ENCODE results near the gene FADS2.

The FADS2 gene

DNA sequence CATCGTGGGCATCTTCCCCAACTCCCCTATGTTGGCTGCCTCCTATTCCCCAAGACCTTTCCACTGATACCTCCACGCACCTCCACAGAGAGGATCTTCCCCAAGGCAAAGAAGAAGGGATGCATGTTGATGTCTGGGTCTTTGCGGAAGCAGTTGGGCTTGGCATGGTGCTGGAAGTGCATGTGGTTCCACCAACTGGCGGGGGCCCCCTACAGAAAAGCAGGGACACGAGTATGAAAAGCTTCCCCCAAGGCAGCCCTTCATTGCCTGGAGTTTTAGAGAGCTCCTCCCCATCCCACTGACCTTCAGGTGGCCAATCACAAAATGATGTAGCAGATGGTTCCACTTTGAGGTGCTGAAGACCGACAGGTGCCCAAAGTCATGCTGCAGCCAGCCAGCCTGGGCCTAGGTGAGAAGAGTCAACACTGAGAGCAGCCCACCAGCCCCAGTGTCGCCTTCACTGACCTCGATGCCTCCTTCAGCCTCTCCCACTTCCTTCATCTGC lies 17.4 kb upstream of the FADS2 start:
- H3K27ac ChIP-seq: no peak overlapping the region
- TF ChIP-seq, protein P1, sequence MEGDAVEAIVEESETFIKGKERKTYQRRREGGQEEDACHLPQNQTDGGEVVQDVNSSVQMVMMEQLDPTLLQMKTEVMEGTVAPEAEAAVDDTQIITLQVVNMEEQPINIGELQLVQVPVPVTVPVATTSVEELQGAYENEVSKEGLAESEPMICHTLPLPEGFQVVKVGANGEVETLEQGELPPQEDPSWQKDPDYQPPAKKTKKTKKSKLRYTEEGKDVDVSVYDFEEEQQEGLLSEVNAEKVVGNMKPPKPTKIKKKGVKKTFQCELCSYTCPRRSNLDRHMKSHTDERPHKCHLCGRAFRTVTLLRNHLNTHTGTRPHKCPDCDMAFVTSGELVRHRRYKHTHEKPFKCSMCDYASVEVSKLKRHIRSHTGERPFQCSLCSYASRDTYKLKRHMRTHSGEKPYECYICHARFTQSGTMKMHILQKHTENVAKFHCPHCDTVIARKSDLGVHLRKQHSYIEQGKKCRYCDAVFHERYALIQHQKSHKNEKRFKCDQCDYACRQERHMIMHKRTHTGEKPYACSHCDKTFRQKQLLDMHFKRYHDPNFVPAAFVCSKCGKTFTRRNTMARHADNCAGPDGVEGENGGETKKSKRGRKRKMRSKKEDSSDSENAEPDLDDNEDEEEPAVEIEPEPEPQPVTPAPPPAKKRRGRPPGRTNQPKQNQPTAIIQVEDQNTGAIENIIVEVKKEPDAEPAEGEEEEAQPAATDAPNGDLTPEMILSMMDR (IDR thresholded peaks at IDR 0.05; ENCODE audit: low read depth, low read length): no peak
- no peaks in the 10 kb centered on the region for H3K9me3 ChIP-seq (ENCODE audit: severe bottlenecking)
- no peak overlapping the region for H3K4me3 ChIP-seq (ENCODE audit: low read depth, low read length)
- DNase-seq: no peak
- H3K27me3 ChIP-seq (ENCODE audit: insufficient read depth, low read depth, severe bottlenecking): no peaks in the 10 kb centered on the region
- H3K36me3 ChIP-seq: peaks cover 92% of the 10 kb centered on the region

DNA sequence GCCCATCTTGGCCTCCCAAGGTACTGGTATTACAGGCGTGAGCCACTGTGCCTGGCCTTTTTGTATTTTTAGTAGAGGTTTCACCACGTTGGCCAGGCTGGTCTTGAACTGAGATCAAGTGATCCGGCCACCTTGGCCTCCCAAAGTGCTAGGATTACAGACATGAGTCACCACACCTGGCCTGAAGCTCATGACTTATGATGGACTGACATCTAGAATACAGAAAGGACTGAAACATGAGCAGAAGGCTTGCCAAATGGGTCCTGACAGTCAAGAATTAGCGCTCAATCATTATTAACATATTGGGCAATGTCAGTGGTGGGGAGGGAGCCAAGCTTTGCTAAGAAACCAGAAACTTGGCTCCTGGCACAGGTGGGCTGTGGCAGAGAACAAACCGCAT lies 16.3 kb upstream of the FADS2 start:
- TF ChIP-seq, protein P1 (IDR thresholded peaks at IDR 0.05; ENCODE audit: low read depth, low read length): no peak

DNA sequence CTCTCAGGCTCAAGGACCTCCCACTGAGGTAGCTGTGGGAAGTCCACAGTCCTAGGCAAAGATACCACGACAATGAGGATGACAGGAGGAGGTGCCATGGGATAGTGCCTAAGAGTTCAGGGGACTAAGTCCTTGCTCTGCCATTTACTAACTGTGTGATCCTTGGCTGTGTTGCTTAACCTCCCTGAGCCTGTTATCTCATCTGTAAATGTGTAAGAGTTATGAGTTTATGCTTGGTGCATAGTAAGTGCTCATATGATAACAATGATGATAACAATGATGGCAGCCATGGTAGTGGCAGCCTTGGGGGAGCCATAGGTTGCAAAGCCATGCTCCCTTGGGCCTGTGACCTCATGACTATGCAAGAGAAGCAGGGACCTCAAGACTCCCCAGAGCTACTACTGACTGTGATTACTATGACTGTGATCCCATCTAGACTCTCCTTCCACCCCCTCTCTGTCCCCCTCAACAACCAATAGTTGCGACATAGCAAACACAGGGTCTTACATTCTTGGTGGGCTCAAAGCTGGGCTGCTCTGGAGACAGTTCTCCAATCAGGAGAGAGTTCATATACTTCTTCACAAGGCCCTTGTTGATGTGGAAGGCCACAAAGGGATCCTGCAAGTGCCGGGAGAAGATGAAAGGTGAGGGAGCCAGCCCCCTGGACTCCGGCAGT lies 15.2 kb upstream of the FADS2 start:
- peaks cover 80% of the 10 kb centered on the region for H3K36me3 ChIP-seq
- DNase-seq: no peak
- no peak overlapping the region for H3K27ac ChIP-seq
- no peaks in the 10 kb centered on the region for H3K27me3 ChIP-seq (ENCODE audit: insufficient read depth, low read depth, severe bottlenecking)
- H3K9me3 ChIP-seq (ENCODE audit: severe bottlenecking): no peaks in the 10 kb centered on the region
- TF ChIP-seq, protein P1 (IDR thresholded peaks at IDR 0.05; ENCODE audit: low read depth, low read length): no peak
- H3K4me3 ChIP-seq (ENCODE audit: low read depth, low read length): no peak overlapping the region

More for the DNA sequence above, 16.3 kb upstream of the FADS2 start:
- no peak overlapping the region for H3K4me3 ChIP-seq (ENCODE audit: low read depth, low read length)
- H3K27me3 ChIP-seq (ENCODE audit: insufficient read depth, low read depth, severe bottlenecking): no peaks in the 10 kb centered on the region
- peaks cover 90% of the 10 kb centered on the region for H3K36me3 ChIP-seq
- no peaks in the 10 kb centered on the region for H3K9me3 ChIP-seq (ENCODE audit: severe bottlenecking)
- no peak for DNase-seq
- H3K27ac ChIP-seq: no peak overlapping the region

DNA sequence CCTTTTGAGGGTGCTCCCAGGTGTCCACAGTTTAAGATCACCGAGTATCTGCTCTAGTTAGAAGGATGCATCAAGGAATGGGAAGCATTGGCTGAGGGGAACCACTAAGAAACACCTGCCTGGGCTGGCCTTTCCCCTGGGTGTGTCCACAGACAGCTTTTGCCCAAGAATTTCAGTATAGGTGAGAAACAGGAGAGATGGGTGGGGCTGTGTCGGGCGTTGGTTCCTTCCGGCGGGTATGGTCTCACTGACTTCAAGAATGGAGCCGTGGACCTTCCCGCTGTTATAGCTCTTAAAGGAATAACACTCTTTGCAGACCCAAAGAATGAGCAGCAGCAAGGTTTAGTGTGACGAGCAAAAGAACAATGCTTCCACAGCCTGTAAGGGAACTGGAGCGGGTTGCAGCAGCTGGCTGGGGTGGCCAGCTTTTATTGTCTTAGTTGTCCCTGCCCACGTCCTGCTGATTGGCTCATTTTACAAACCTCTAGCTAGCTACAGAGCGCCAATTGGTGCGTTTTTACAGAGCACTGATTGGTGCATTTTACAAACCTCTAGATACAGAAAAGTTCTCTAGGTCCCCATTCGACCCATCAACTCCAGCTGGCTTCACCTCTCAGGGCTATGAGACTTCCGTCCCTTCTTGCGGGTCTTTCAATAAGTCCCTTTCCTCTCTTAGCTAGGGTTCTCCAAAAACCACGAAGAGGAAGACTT lies 13.7 kb upstream of the FADS2 start:
- peak overlapping the region; percentile 92 for H3K4me3 ChIP-seq (ENCODE audit: low read depth, low read length)
- TF ChIP-seq, protein P1 (IDR thresholded peaks at IDR 0.05; ENCODE audit: low read depth, low read length): no peak
- no peaks in the 10 kb centered on the region for H3K9me3 ChIP-seq (ENCODE audit: severe bottlenecking)
- peak overlapping the region; percentile 98 for H3K27ac ChIP-seq
- H3K36me3 ChIP-seq: peaks cover 65% of the 10 kb centered on the region
- no peak for DNase-seq
- no peaks in the 10 kb centered on the region for H3K27me3 ChIP-seq (ENCODE audit: insufficient read depth, low read depth, severe bottlenecking)

DNA sequence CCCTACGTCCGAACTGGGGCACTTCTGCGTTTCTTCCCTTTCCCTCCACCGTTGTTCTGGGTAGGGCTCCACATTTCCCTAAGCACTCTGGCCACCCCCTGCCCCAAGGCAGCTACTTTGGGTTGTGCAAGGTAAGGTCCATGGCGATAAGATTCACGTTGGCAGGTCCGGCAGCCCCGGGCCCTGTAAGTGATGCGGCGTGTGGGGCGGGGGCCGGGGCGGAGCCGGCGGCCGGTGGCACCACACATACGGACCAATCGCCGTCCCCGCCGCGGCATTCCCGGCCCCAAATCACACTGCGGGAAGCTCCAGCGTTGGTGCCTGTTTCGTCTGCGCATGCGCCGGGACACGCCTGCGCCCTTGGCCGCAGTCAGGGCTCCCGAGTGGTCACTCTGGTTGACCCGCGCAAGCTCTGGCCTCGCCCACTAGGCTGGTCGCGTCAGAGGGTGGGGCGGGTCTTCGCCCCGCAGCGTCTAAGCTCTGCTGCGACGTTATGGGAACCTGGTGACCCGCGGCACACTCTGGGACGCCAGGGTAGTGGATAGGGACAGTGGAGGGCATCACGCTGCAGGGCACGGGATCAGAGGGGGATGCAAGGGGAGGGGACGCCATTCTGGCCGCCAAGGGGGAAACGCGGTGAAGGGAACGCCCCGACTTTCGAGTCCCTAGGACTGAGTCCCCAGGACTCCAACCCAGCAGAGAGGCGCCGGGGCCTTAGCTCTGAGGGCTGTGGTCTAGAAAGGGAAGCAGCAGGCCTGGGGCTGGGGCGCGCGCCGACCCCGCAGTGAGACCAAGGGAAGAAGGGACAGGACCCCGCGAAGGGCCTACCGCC lies 12.9 kb upstream of the FADS2 start:
- peaks cover 57% of the 10 kb centered on the region for H3K36me3 ChIP-seq
- TF ChIP-seq, protein P1 (IDR thresholded peaks at IDR 0.05; ENCODE audit: low read depth, low read length): no peak
- H3K27me3 ChIP-seq (ENCODE audit: insufficient read depth, low read depth, severe bottlenecking): no peaks in the 10 kb centered on the region
- H3K9me3 ChIP-seq (ENCODE audit: severe bottlenecking): no peaks in the 10 kb centered on the region
- H3K27ac ChIP-seq: peak overlapping the region; percentile 98
- peak; percentile 98 for DNase-seq
- peak overlapping the region; percentile 92 for H3K4me3 ChIP-seq (ENCODE audit: low read depth, low read length)

All from WERI-Rb-1 (cell line).